Left ventricle myocardium inferior (tissue), 1 donor: ENCODE results near the gene TSKS. TPM values are rescaled to one million over a fixed set of nuclear protein-coding genes. Genes with fewer than 3 reads are reported as not detected.

ENCODE experiments used
- DNase-seq: peaks from one replicate; pipeline ENCODE4 v3.0.0-alpha.2; 2020
- H3K27ac ChIP-seq: fragments of 200-600 bp; replicated peaks from 2 replicates; pipeline ENCODE4 v1.8.0; 2021
- H3K27me3 ChIP-seq: fragments of 200-600 bp; 2 replicates; pipeline ENCODE4 v1.8.0; 2021; ENCODE audit warnings: low read depth
- H3K36me3 ChIP-seq: fragments of 200-600 bp; 2 replicates; pipeline ENCODE4 v1.8.0; 2021
- H3K4me1 ChIP-seq: fragments of 200-600 bp; 2 replicates; pipeline ENCODE4 v1.8.0; 2021
- H3K4me3 ChIP-seq: fragments of 200-600 bp; 2 replicates; pipeline ENCODE4 v1.8.0; 2021; ENCODE audit warnings: mild to moderate bottlenecking, moderate library complexity
- H3K9me3 ChIP-seq: fragments of 200-600 bp; replicated peaks from 2 replicates; pipeline ENCODE4 v1.8.0; 2021
- CTCF ChIP-seq: fragments of 200-600 bp; IDR thresholded peaks from 2 replicates; pipeline ENCODE4 v1.8.0; 2021; ENCODE audit warnings: antibody characterized with exemption, mild to moderate bottlenecking, borderline replicate concordance
- intact Hi-C: fragments of 100-400 bp; cut with micrococcal nuclease; formaldehyde crosslinking; loops from one replicate; pipeline ENCODE4 v1.11.0; 2022
- total RNA-seq: library from RNA; stranded (reverse); fragmentation: NEBNext Ultra II Directional; extraction: Animal tissue kit (Norgen Biotek cat#: 25700); gene quantifications from one replicate; pipeline ENCODE4 v1.2.1, GENCODE V29; 2021
- donor health status: DM: no; HTN: yes; CAD: no; lungs with severe emphysema.

The TSKS gene
- total RNA-seq, 1 donor from 2014 or later: 0.38 TPM

- Histone ChIP-seq H3K36me3 (no peaks in the 10 kb centered on the region), H3K4me1 (peaks cover 51% of the 10 kb centered on the region), H3K27me3 (no peaks in the 10 kb centered on the region), H3K27ac (peak overlapping the region; percentile 99), H3K4me3 (peak overlapping the region; percentile 92), H3K9me3 (no peaks in the 10 kb centered on the region)
- TF ChIP-seq CTCF: no peak
- intact Hi-C loops: no loop called here
- peak; percentile 100 for DNase-seq
Measured at GRCh38 chr19:49766007-49766929, 3.2 kb upstream of the TSKS start.

GRCh38 chr19:49764341-49764740 lies 1.2 kb upstream of the TSKS start:
- Histone ChIP-seq H3K9me3 (no peaks in the 10 kb centered on the region), H3K27ac (peak overlapping the region; percentile 99), H3K4me1 (peaks cover 40% of the 10 kb centered on the region), H3K36me3 (no peaks in the 10 kb centered on the region), H3K4me3 (no peak overlapping the region), H3K27me3 (no peaks in the 10 kb centered on the region)
- DNase-seq: no peak
- no peak for TF ChIP-seq CTCF
- intact Hi-C loops: no loop called here

GRCh38 chr19:49761625-49762311 lies 1.3 kb downstream of the TSKS start:
- H3K4me3 ChIP-seq: peak overlapping the region; percentile 30
- peak; percentile 47 for TF ChIP-seq CTCF
- H3K4me1 ChIP-seq: peaks cover 15% of the 10 kb centered on the region
- DNase-seq: peak; percentile 36
- no peaks in the 10 kb centered on the region for H3K36me3 ChIP-seq
- H3K9me3 ChIP-seq: no peaks in the 10 kb centered on the region
- intact Hi-C loops: no loop called here
- H3K27ac ChIP-seq: peak overlapping the region; percentile 80
- H3K27me3 ChIP-seq: no peaks in the 10 kb centered on the region

- H3K27ac ChIP-seq: peak overlapping the region; percentile 80
- peak overlapping the region; percentile 30 for H3K4me3 ChIP-seq
- H3K4me1 ChIP-seq: peaks cover 15% of the 10 kb centered on the region
- no peak for DNase-seq
- intact Hi-C loops: no loop called here
- H3K9me3 ChIP-seq: peaks cover 4% of the 10 kb centered on the region
- H3K27me3 ChIP-seq: no peaks in the 10 kb centered on the region
- no peak for TF ChIP-seq CTCF
- no peaks in the 10 kb centered on the region for H3K36me3 ChIP-seq
Measured at GRCh38 chr19:49761249-49761624, 1.9 kb downstream of the TSKS start.

GRCh38 chr19:49758292-49758691 lies 4.8 kb downstream of the TSKS start:
- Histone ChIP-seq H3K36me3 (peaks cover 5% of the 10 kb centered on the region), H3K9me3 (peaks cover 14% of the 10 kb centered on the region), H3K4me3 (no peak overlapping the region), H3K4me1 (peaks cover 5% of the 10 kb centered on the region), H3K27me3 (no peaks in the 10 kb centered on the region), H3K27ac (no peak overlapping the region)
- TF ChIP-seq CTCF: no peak
- intact Hi-C loops: no loop called here
- DNase-seq: no peak
